ENCODE data around the gene LGALS7.

The LGALS7 gene

GRCh38 chr19:38737921-38738737 is 35.2 kb downstream of the LGALS7 start:
- H3K36me3 Mint-ChIP-seq (ENCODE audit: low read depth): no peaks in the 10 kb centered on the region
- H3K27me3 Mint-ChIP-seq (ENCODE audit: low read depth, poor library complexity): peaks cover 35% of the 10 kb centered on the region
- H3K27ac Mint-ChIP-seq: no peak overlapping the region
- H3K4me1 Mint-ChIP-seq: peaks cover 13% of the 10 kb centered on the region
- no peaks in the 10 kb centered on the region for H3K9me3 Mint-ChIP-seq
- TF ChIP-seq CTCF (IDR thresholded peaks at IDR 0.05): no peak
- peak overlapping the region; percentile 60 for H3K4me3 Mint-ChIP-seq
- DNase-seq: no peak

GRCh38 chr19:38737281-38737865 is 35.9 kb downstream of the LGALS7 start:
- DNase-seq: no peak
- Mint-ChIP-seq H3K27ac (no peak overlapping the region), H3K4me1 (peaks cover 13% of the 10 kb centered on the region), H3K36me3 (ENCODE audit: low read depth) (no peaks in the 10 kb centered on the region), H3K4me3 (peak overlapping the region; percentile 60), H3K9me3 (no peaks in the 10 kb centered on the region), H3K27me3 (ENCODE audit: low read depth, poor library complexity) (peaks cover 32% of the 10 kb centered on the region)
- TF ChIP-seq CTCF (IDR thresholded peaks at IDR 0.05): no peak

- H3K27ac Mint-ChIP-seq: no peak overlapping the region
- no peaks in the 10 kb centered on the region for H3K9me3 Mint-ChIP-seq
- TF ChIP-seq CTCF (IDR thresholded peaks at IDR 0.05): no peak
- peaks cover 7% of the 10 kb centered on the region for H3K36me3 Mint-ChIP-seq (ENCODE audit: low read depth)
- DNase-seq: peak; percentile 70
- peaks cover 28% of the 10 kb centered on the region for H3K27me3 Mint-ChIP-seq (ENCODE audit: low read depth, poor library complexity)
- peaks cover 13% of the 10 kb centered on the region for H3K4me1 Mint-ChIP-seq
- H3K4me3 Mint-ChIP-seq: peak overlapping the region; percentile 65
These were observed 36.7 kb downstream of the LGALS7 start for GRCh38 chr19:38736413-38737280.

- DNase-seq: peak; percentile 58
- Mint-ChIP-seq H3K4me3 (peak overlapping the region; percentile 40), H3K4me1 (peaks cover 13% of the 10 kb centered on the region), H3K27ac (no peak overlapping the region), H3K36me3 (ENCODE audit: low read depth) (peaks cover 9% of the 10 kb centered on the region), H3K9me3 (no peaks in the 10 kb centered on the region), H3K27me3 (ENCODE audit: low read depth, poor library complexity) (peaks cover 28% of the 10 kb centered on the region)
- no peak for TF ChIP-seq CTCF (IDR thresholded peaks at IDR 0.05)
These were observed 37.3 kb downstream of the LGALS7 start for GRCh38 chr19:38736036-38736412.

- H3K4me3 Mint-ChIP-seq: peak overlapping the region; percentile 77
- no peaks in the 10 kb centered on the region for H3K9me3 Mint-ChIP-seq
- DNase-seq: peak; percentile 44
- TF ChIP-seq CTCF (IDR thresholded peaks at IDR 0.05): no peak
- H3K27me3 Mint-ChIP-seq (ENCODE audit: low read depth, poor library complexity): peaks cover 22% of the 10 kb centered on the region
- H3K27ac Mint-ChIP-seq: no peak overlapping the region
- H3K4me1 Mint-ChIP-seq: peaks cover 13% of the 10 kb centered on the region
- peaks cover 13% of the 10 kb centered on the region for H3K36me3 Mint-ChIP-seq (ENCODE audit: low read depth)
These were observed 38.0 kb downstream of the LGALS7 start for GRCh38 chr19:38735257-38735686.
